ENCODE measurements around the gene HOXA13.

DNA sequence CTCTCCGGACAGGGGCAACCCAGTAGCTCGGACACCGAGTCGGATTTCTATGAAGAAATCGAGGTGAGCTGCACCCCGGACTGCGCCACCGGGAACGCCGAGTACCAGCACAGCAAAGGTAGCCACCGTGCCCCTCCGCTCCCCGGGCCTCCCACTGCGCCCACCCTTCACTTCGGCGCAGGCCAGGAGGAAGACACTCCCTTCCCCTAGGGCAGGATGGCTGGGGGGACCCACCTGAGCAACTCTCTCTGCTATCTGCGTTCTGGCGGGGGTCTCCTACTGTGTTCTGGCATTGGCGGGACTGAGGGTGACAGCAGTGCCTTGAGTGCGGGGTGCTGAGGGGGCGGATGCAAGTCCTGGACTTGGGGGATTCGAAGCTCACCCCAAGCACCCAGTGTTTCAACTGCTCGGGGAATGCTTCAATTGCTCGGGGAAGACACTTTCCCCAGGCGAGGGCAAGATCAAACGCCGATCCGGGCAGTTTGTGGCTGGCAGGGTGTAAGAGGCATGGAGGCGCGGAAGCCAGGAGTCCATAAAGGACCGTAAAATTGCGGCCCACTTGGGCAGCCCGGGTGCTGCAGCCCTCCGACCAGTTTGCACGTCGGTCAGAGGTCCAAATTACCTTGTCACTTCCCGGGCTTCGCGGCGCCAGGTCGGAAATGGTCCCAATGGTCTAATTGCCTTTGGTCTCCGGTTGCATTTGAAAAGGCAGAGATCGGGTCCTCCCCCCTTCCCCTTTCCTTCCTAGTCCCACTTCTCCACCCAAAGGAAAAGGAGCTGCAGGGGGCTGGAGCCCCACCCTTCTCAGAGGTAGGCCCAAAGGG lies 43.7 kb upstream of the HOXA13 start:
- TF ChIP-seq, protein P1, sequence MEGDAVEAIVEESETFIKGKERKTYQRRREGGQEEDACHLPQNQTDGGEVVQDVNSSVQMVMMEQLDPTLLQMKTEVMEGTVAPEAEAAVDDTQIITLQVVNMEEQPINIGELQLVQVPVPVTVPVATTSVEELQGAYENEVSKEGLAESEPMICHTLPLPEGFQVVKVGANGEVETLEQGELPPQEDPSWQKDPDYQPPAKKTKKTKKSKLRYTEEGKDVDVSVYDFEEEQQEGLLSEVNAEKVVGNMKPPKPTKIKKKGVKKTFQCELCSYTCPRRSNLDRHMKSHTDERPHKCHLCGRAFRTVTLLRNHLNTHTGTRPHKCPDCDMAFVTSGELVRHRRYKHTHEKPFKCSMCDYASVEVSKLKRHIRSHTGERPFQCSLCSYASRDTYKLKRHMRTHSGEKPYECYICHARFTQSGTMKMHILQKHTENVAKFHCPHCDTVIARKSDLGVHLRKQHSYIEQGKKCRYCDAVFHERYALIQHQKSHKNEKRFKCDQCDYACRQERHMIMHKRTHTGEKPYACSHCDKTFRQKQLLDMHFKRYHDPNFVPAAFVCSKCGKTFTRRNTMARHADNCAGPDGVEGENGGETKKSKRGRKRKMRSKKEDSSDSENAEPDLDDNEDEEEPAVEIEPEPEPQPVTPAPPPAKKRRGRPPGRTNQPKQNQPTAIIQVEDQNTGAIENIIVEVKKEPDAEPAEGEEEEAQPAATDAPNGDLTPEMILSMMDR (IDR thresholded peaks at IDR 0.05) = no peak
- TF ChIP-seq POLR2A (IDR thresholded peaks at IDR 0.05) = no peak
